IMR-90 (cell line): ENCODE data around the gene FGF16. TPM values are rescaled to one million over a fixed set of nuclear protein-coding genes. Genes with fewer than 3 reads are reported as not detected.
"Not testable (repeated sequence)": the region's sequence is repeated elsewhere in the genome, so short reads cannot be mapped to it uniquely, and the experiment has no call there.

ENCODE experiments used
- ATAC-seq: fragments of 200-7000 bp; cut with Tn5 transposase; 2 replicates; pipeline ENCODE4 v1.9.1; 2020; ENCODE audit warnings: low read depth, mild to moderate bottlenecking, moderate library complexity
- BruUV-seq: library from RNA; stranded (reverse); fragments of 400-500 nt; replicated peaks from 2 replicates; lab custom pipeline; 2021; lab: Mats Ljungman, UMichigan
- CTCF ChIA-PET: fragments of 300-600 bp; formaldehyde crosslinking; extraction: SDS; loops from one replicate; lab custom pipeline; 2021; ENCODE audit warnings: antibody characterized with exemption; lab: Yijun Ruan, JAX
- POLR2A ChIA-PET: fragments of 300-600 bp; sonication (Branson Sonifier 250); formaldehyde crosslinking; loops from one replicate; lab custom pipeline; 2022; ENCODE audit warnings: antibody characterized with exemption; ENCODE audit not compliant: unreplicated experiment; lab: Charles Lee
- DNase-seq: peaks from one replicate; pipeline ENCODE4 v3.0.0; 2013
- H2AFZ ChIP-seq: replicated peaks from 2 replicates; pipeline ENCODE3; 2013; ENCODE audit warnings: low read length, mild to moderate bottlenecking; ENCODE audit not compliant: poor library complexity
- H2AK5ac ChIP-seq: 2 replicates; pipeline ENCODE4 v1.6.1; 2013; ENCODE audit warnings: low read depth, low read length, inconsistent platforms
- H2AK9ac ChIP-seq: replicated peaks from 2 replicates; pipeline ENCODE3; 2013; ENCODE audit warnings: mild to moderate bottlenecking, low read depth, low read length, moderate library complexity; ENCODE audit not compliant: poor library complexity
- H2BK120ac ChIP-seq: 2 replicates; pipeline ENCODE4 v1.6.1; 2013; ENCODE audit warnings: low read depth, low read length, inconsistent platforms
- H2BK15ac ChIP-seq: 3 replicates; pipeline ENCODE4 v1.6.1; 2013; ENCODE audit warnings: low read depth, low read length, inconsistent platforms
- H2BK20ac ChIP-seq: 2 replicates; pipeline ENCODE4 v1.6.1; 2013; ENCODE audit warnings: low read depth, mild to moderate bottlenecking, inconsistent platforms, low read length, moderate library complexity
- H2BK5ac ChIP-seq: 2 replicates; pipeline ENCODE4 v1.6.1; 2013; ENCODE audit warnings: mild to moderate bottlenecking, low read depth, low read length, inconsistent platforms; ENCODE audit not compliant: poor library complexity, severe bottlenecking
- H3K14ac ChIP-seq: replicated peaks from 2 replicates; pipeline ENCODE4 v1.6.1; 2013; ENCODE audit warnings: low read depth, low read length, inconsistent platforms
- H3K18ac ChIP-seq: 2 replicates; pipeline ENCODE4 v1.6.1; 2013; ENCODE audit warnings: low read depth, low read length, control low read depth
- H3K23ac ChIP-seq: 2 replicates; pipeline ENCODE4 v1.6.1; 2013; ENCODE audit warnings: low read depth, low read length, inconsistent platforms
- H3K27ac ChIP-seq: 2 replicates; pipeline ENCODE4 v1.5.1; 2013; ENCODE audit warnings: mild to moderate bottlenecking, control low read depth, low read length; ENCODE audit not compliant: insufficient read depth
- H3K27me3 ChIP-seq: 2 replicates; pipeline ENCODE4 v1.6.1; 2013; ENCODE audit warnings: low read length; ENCODE audit not compliant: control insufficient read depth, insufficient read depth
- H3K36me3 ChIP-seq: 2 replicates; pipeline ENCODE4 v1.6.1; 2013; ENCODE audit warnings: low read length, mixed read lengths; ENCODE audit not compliant: control insufficient read depth, insufficient read depth
- H3K4ac ChIP-seq: 2 replicates; pipeline ENCODE4 v1.6.1; 2013; ENCODE audit warnings: low read depth, low read length, inconsistent platforms
- H3K4me1 ChIP-seq: 2 replicates; pipeline ENCODE4 v1.6.1; 2013; ENCODE audit warnings: low read length, mixed read lengths; ENCODE audit not compliant: control insufficient read depth, insufficient read depth
- H3K4me2 ChIP-seq: 2 replicates; pipeline ENCODE4 v1.6.1; 2013; ENCODE audit warnings: low read depth, mild to moderate bottlenecking, control low read depth, low read length, moderate library complexity
- H3K4me3 ChIP-seq: 2 replicates; pipeline ENCODE4 v1.5.1; 2013; ENCODE audit warnings: low read depth, mild to moderate bottlenecking, control low read depth, low read length, moderate library complexity; ENCODE audit not compliant: insufficient read depth
- H3K56ac ChIP-seq: 2 replicates; pipeline ENCODE4 v1.6.1; 2013; ENCODE audit warnings: low read length, inconsistent platforms; ENCODE audit not compliant: insufficient read depth; ENCODE audit errors: extremely low read depth
- H3K79me1 ChIP-seq, 2 experiments: 2 replicates each; pipeline ENCODE4 v1.6.1; 2013; ENCODE audit warnings: low read length in 2 of 2, inconsistent platforms in 1 of 2, low read depth in 1 of 2
- H3K9ac ChIP-seq: 2 replicates; pipeline ENCODE4 v1.6.1; 2013; ENCODE audit warnings: low read depth, low read length, control low read depth
- H3K9me1 ChIP-seq: 2 replicates; pipeline ENCODE4 v1.6.1; 2013; ENCODE audit warnings: low read length, inconsistent platforms; ENCODE audit not compliant: insufficient read depth
- H3K9me3 ChIP-seq: 2 replicates; pipeline ENCODE4 v1.6.1; 2013; ENCODE audit warnings: low read length; ENCODE audit not compliant: control insufficient read depth, insufficient read depth
- H4K20me1 ChIP-seq: 2 replicates; pipeline ENCODE4 v1.6.1; 2013; ENCODE audit warnings: low read length, inconsistent platforms; ENCODE audit not compliant: insufficient read depth
- H4K5ac ChIP-seq: 2 replicates; pipeline ENCODE4 v1.6.1; 2013; ENCODE audit warnings: mild to moderate bottlenecking, low read depth, low read length, control low read depth
- H4K8ac ChIP-seq, 2 experiments: 2 replicates each; pipeline ENCODE4 v1.6.1; 2013; ENCODE audit warnings: low read depth in 2 of 2, low read length in 2 of 2, control low read depth in 1 of 2, inconsistent platforms in 1 of 2
- H4K91ac ChIP-seq: 2 replicates; pipeline ENCODE4 v1.6.1; 2013; ENCODE audit warnings: low read depth, low read length, inconsistent platforms; ENCODE audit not compliant: insufficient read depth
- CEBPB ChIP-seq: IDR thresholded peaks from 2 replicates; pipeline ENCODE4 v1.6.1; 2012; ENCODE audit warnings: low read depth, low read length, improper control_type of control experiment
- MXI1 ChIP-seq: IDR thresholded peaks from 2 replicates; pipeline ENCODE4 v1.6.1; 2012; ENCODE audit warnings: low read depth, mild to moderate bottlenecking, low read length, moderate library complexity, borderline replicate concordance
- RAD21 ChIP-seq: IDR thresholded peaks from 2 replicates; pipeline ENCODE4 v1.6.1; 2012; ENCODE audit warnings: low read length, improper control_type of control experiment
- USF2 ChIP-seq: fragments of 150-350 bp; IDR thresholded peaks from 2 replicates; pipeline ENCODE4 v1.6.1; 2017; ENCODE audit warnings: mild to moderate bottlenecking, antibody characterized with exemption, low read length, low read depth
- WGBS, 2 experiments: methylation state at CpG; one replicate each; pipeline versions ENCODE4 v1.1.5 to v1.1.7; 2013; ENCODE audit warnings: missing lambda C conversion rate in 2 of 2; ENCODE audit not compliant: insufficient read length in 1 of 2; ENCODE audit errors: extremely low coverage in 2 of 2; 5-methylcytosine and 5-hydroxymethylcytosine counted together
- dilution Hi-C: fragments of 300-500 bp; cut with HindIII; formaldehyde crosslinking; loops from one replicate; pipeline ENCODE4 v1.14.3; 2018; ENCODE audit warnings: low sequenced_read_pairs; ENCODE audit not compliant: unreplicated experiment
- in situ Hi-C: fragments of 300-500 bp; cut with MboI; formaldehyde crosslinking; loops from 3 replicates; pipeline ENCODE4 v1.14.3; 2019; ENCODE audit warnings: low sequenced_read_pairs, inconsistent platforms, mixed read lengths
- intact Hi-C: fragments of 100-400 bp; cut with micrococcal nuclease; formaldehyde crosslinking; loops from 2 replicates; pipeline ENCODE4 v1.10.0; 2022
- polyA plus RNA-seq, 3 experiments: library from polyadenylated mRNA; depleted of rRNA; stranded (reverse); fragments of >200 nt; gene quantifications; 2 replicates each; pipeline ENCODE4 v1.2.3, GENCODE V29; 2012; ENCODE audit warnings: low replicate concordance in 1 of 3
- total RNA-seq: library from RNA; depleted of rRNA; stranded (reverse); fragments of >200 nt; gene quantifications from 2 replicates; pipeline ENCODE4 v1.2.3, GENCODE V29; 2012

Gene FGF16
- total and polyA plus RNA-seq, 2 of the 4 experiments (the other 2 are of a cell fraction) = not detected

GRCh38 chrX:77493677-77494553, 46.7 kb downstream of the FGF16 start:
- WGBS, 2 experiments = 35% methylated on average over 4 of the region's 20 CpGs; no CpG with 5 or more reads in 1 of the 2 experiments
- H3K27me3 ChIP-seq = no peaks in the 10 kb centered on the region
- no peak overlapping the region for H2AK9ac ChIP-seq
- dilution Hi-C loops (no loop called here), in situ Hi-C loops (no loop called here), intact Hi-C loops (no loop called here)
- no peak overlapping the region for H3K9ac ChIP-seq
- H2BK120ac ChIP-seq = peak overlapping the region; percentile 63; the same call in 1 of the 2 replicates
- H3K4me1 ChIP-seq = no peaks in the 10 kb centered on the region
- CTCF ChIA-PET = no interaction called here
- TF ChIP-seq USF2 (no peak), RAD21 (no peak), CEBPB (no peak), MXI1 (no peak)
- H3K56ac ChIP-seq = no peak overlapping the region
- BruUV-seq = no TSS peak
- H2BK5ac ChIP-seq = peak overlapping the region; percentile 54
- H2BK20ac ChIP-seq = no peak overlapping the region
- H3K27ac ChIP-seq = peak overlapping the region; percentile 33; the same call in 1 of the 2 replicates
- no peak overlapping the region for H3K4me2 ChIP-seq
- 0 out of 2 replicates have a peak, but pooled peaks cover 5% of the 10 kb centered on the region for H3K9me1 ChIP-seq
- H4K20me1 ChIP-seq = no peaks in the 10 kb centered on the region
- peak overlapping the region; percentile 82 for H2AFZ ChIP-seq
- H3K36me3 ChIP-seq = no peaks in the 10 kb centered on the region
- peak overlapping the region; percentile 51 for H4K5ac ChIP-seq
- no peak overlapping the region for H3K4me3 ChIP-seq
- DNase-seq = peak; percentile 88
- no peaks in the 10 kb centered on the region for H3K9me3 ChIP-seq
- no peak overlapping the region for H3K14ac ChIP-seq
- ATAC-seq = peak; percentile 100
- H3K23ac ChIP-seq = 0 out of 2 replicates have a peak overlapping the region, but pooled peaks have one; percentile 35
- peak overlapping the region; percentile 39; the same call in 1 of the 2 replicates for H4K91ac ChIP-seq
- no peaks in the 10 kb centered on the region for H3K79me1 ChIP-seq
- peak overlapping the region; percentile 71; the same call in 1 of the 2 replicates for H3K4ac ChIP-seq
- no peak overlapping the region for H2BK15ac ChIP-seq
- H2AK5ac ChIP-seq = no peak overlapping the region
- POLR2A ChIA-PET = no interaction called here
- H4K8ac ChIP-seq = peak overlapping the region in 1 of 2 experiments; percentile 77; a peak in 1 of 4 replicates
- 0 out of 2 replicates have a peak overlapping the region, but pooled peaks have one; percentile 36 for H3K18ac ChIP-seq

DNA sequence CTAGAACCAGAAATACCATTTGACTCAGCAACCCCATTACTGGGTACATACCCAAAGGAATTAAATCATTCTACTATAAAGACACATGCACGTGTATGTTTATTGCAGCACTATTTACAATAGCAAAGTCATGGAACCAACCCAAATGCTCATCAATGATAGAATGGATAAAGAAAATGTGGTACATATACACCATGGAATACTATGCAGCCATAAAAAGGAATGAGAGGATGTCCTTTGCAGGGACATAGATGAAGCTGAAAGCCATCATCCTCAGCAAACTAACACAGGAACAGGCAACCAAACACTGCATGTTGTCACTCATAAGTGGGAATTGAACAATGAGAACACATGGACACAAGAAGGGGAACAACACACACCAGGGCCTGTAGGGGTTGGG, 53.0 kb downstream of the FGF16 start:
- CTCF ChIA-PET, ATAC-seq, BruUV-seq: not testable (repeated sequence)

More for the DNA sequence above, 53.0 kb downstream of the FGF16 start:
- WGBS, 2 experiments = no CpG with 5 or more reads among the region's 1 CpG
- H3K4me3 ChIP-seq, H4K5ac ChIP-seq, H3K27me3 ChIP-seq, H2BK120ac ChIP-seq, H3K56ac ChIP-seq, H2AFZ ChIP-seq, H3K4ac ChIP-seq, H3K27ac ChIP-seq, H3K14ac ChIP-seq, DNase-seq, H2AK5ac ChIP-seq, H3K4me2 ChIP-seq, H2BK5ac ChIP-seq, H2AK9ac ChIP-seq, H3K9me3 ChIP-seq, H2BK20ac ChIP-seq, H4K20me1 ChIP-seq, in situ Hi-C loops, H4K8ac ChIP-seq, POLR2A ChIA-PET, H2BK15ac ChIP-seq, H3K23ac ChIP-seq, H4K91ac ChIP-seq, H3K79me1 ChIP-seq, H3K9me1 ChIP-seq, H3K36me3 ChIP-seq, dilution Hi-C loops, H3K9ac ChIP-seq, H3K4me1 ChIP-seq, H3K18ac ChIP-seq: not testable (repeated sequence)
- intact Hi-C loops = loop anchor here (10.0 kb wide), 1 partner anchor 395 kb away; the partner anchor contains the start of genes COX7B and MAGT1
